ENCODE data around the gene NECTIN3. TPM values are rescaled to one million over a fixed set of nuclear protein-coding genes. Genes with fewer than 3 reads are reported as not detected.

Gene NECTIN3
- total RNA-seq, 3 donors from 2014 or later: 17.1 to 33.0 (median 19.7) TPM

- Histone ChIP-seq H3K36me3 (no peaks in the 10 kb centered on the region), H3K4me1 (no peaks in the 10 kb centered on the region), H3K4me3 (no peak overlapping the region), H3K9me3 (no peaks in the 10 kb centered on the region), H3K27me3 (no peaks in the 10 kb centered on the region), H3K27ac (no peak overlapping the region)
- TF ChIP-seq POLR2A (IDR thresholded peaks at IDR 0.05) (no peak), POLR2AphosphoS5 (IDR thresholded peaks at IDR 0.05) (no peak), CTCF (IDR thresholded peaks at IDR 0.05) (no peak)
- DNase-seq (ENCODE audit: low spot score in 2 of 2): no peak
- intact Hi-C loops (cut with DNase I; ENCODE audit: low total_unique reads): no loop called here
These were observed 118.9 kb downstream of the NECTIN3 start for GRCh38 chr3:111190518-111190917.

GRCh38 chr3:111193472-111193871 lies 121.9 kb downstream of the NECTIN3 start:
- TF ChIP-seq POLR2A (IDR thresholded peaks at IDR 0.05): no peak
- no peak for TF ChIP-seq CTCF (IDR thresholded peaks at IDR 0.05)
- TF ChIP-seq POLR2AphosphoS5 (IDR thresholded peaks at IDR 0.05): no peak
- Histone ChIP-seq H3K36me3 (no peaks in the 10 kb centered on the region), H3K27me3 (no peaks in the 10 kb centered on the region), H3K4me1 (no peaks in the 10 kb centered on the region), H3K4me3 (no peak overlapping the region), H3K9me3 (no peaks in the 10 kb centered on the region), H3K27ac (no peak overlapping the region)
- intact Hi-C loops (cut with DNase I; ENCODE audit: low total_unique reads): no loop called here
- no peak for DNase-seq (ENCODE audit: low spot score in 2 of 2)

GRCh38 chr3:111194048-111194447 lies 122.4 kb downstream of the NECTIN3 start:
- Histone ChIP-seq H3K36me3 (no peaks in the 10 kb centered on the region), H3K4me1 (no peaks in the 10 kb centered on the region), H3K9me3 (no peaks in the 10 kb centered on the region), H3K27me3 (no peaks in the 10 kb centered on the region), H3K4me3 (no peak overlapping the region), H3K27ac (no peak overlapping the region)
- no peak for TF ChIP-seq POLR2AphosphoS5 (IDR thresholded peaks at IDR 0.05)
- TF ChIP-seq POLR2A (IDR thresholded peaks at IDR 0.05): no peak
- no peak for TF ChIP-seq CTCF (IDR thresholded peaks at IDR 0.05)
- no peak for DNase-seq (ENCODE audit: low spot score in 2 of 2)
- intact Hi-C loops (cut with DNase I; ENCODE audit: low total_unique reads): no loop called here

- H3K27ac ChIP-seq: no peak overlapping the region
- H3K4me3 ChIP-seq: no peak overlapping the region
- no peak for DNase-seq (ENCODE audit: low spot score in 2 of 2)
- H3K36me3 ChIP-seq: no peaks in the 10 kb centered on the region
- no peaks in the 10 kb centered on the region for H3K4me1 ChIP-seq
- intact Hi-C loops (cut with DNase I; ENCODE audit: low total_unique reads): no loop called here
- TF ChIP-seq CTCF (IDR thresholded peaks at IDR 0.05) (no peak), POLR2A (IDR thresholded peaks at IDR 0.05) (no peak)
- no peaks in the 10 kb centered on the region for H3K9me3 ChIP-seq
- no peaks in the 10 kb centered on the region for H3K27me3 ChIP-seq
These were observed 125.9 kb downstream of the NECTIN3 start for GRCh38 chr3:111197485-111197884.

- no peaks in the 10 kb centered on the region for H3K4me1 ChIP-seq
- H3K27me3 ChIP-seq: no peaks in the 10 kb centered on the region
- TF ChIP-seq POLR2AphosphoS5 (IDR thresholded peaks at IDR 0.05) (no peak), POLR2A (IDR thresholded peaks at IDR 0.05) (no peak), CTCF (IDR thresholded peaks at IDR 0.05) (no peak)
- no peak overlapping the region for H3K27ac ChIP-seq
- no peaks in the 10 kb centered on the region for H3K9me3 ChIP-seq
- DNase-seq (ENCODE audit: low spot score in 2 of 2): no peak
- no peaks in the 10 kb centered on the region for H3K36me3 ChIP-seq
- H3K4me3 ChIP-seq: no peak overlapping the region
- intact Hi-C loops (cut with DNase I; ENCODE audit: low total_unique reads): no loop called here
These were observed 128.4 kb downstream of the NECTIN3 start for GRCh38 chr3:111200027-111200426.

Data from breast epithelium (tissue), 4 donors.